ENCODE data around the gene KIAA1671. TPM values are rescaled to one million over a fixed set of nuclear protein-coding genes. Genes with fewer than 3 reads are reported as not detected.

The KIAA1671 gene
- total RNA-seq, 6 donors from 2014 or later: 30.9 to 57.7 (median 42.1) TPM

GRCh38 chr22:24982301-24983056 is 30.0 kb downstream of the KIAA1671 start:
- no peak for ATAC-seq (ENCODE audit: low FRiP score in 2 of 2)
- no peaks in the 10 kb centered on the region for H3K27me3 ChIP-seq
- TF ChIP-seq EP300 (IDR thresholded peaks at IDR 0.05) (no peak), POLR2AphosphoS5 (IDR thresholded peaks at IDR 0.05) (no peak), POLR2A (IDR thresholded peaks at IDR 0.05) (no peak), CTCF (IDR thresholded peaks at IDR 0.05) (no peak)
- 75 to 88% methylated on average over 5 to 7 of the region's 8 CpGs for WGBS, 2 donors
- no peak for DNase-seq
- H3K9me3 ChIP-seq: no peaks in the 10 kb centered on the region
- no peaks in the 10 kb centered on the region for H3K36me3 ChIP-seq
- peak overlapping the region; percentile 64 to 83 (median 71) for H3K27ac ChIP-seq
- no peak overlapping the region for H3K4me3 ChIP-seq
- H3K4me1 ChIP-seq: peaks cover 39 to 43% (median 41%) of the 10 kb centered on the region in 4 donors

GRCh38 chr22:24983151-24983550 is 30.6 kb downstream of the KIAA1671 start:
- Histone ChIP-seq H3K27ac (peak overlapping the region; percentile 64 to 83 (median 71)), H3K27me3 (no peaks in the 10 kb centered on the region), H3K36me3 (no peaks in the 10 kb centered on the region), H3K4me1 (peaks cover 32 to 38% (median 37%) of the 10 kb centered on the region in 4 donors), H3K9me3 (no peaks in the 10 kb centered on the region), H3K4me3 (no peak overlapping the region)
- TF ChIP-seq CTCF (IDR thresholded peaks at IDR 0.05) (no peak), EP300 (IDR thresholded peaks at IDR 0.05) (peak in 1 of 4 donors; percentile 19)
- ATAC-seq (ENCODE audit: low FRiP score in 2 of 2) (no peak), DNase-seq (no peak)
- 74 to 76% methylated on average over 5 of the region's 5 CpGs for WGBS, 2 donors

- 70 to 87% methylated on average over 1 of the region's 1 CpG for WGBS, 2 donors
- peak overlapping the region; percentile 53 to 83 (median 70) for H3K27ac ChIP-seq
Observed at GRCh38 chr22:24984122-24984521, 31.6 kb downstream of the KIAA1671 start.

GRCh38 chr22:24985826-24986214 is 33.3 kb downstream of the KIAA1671 start:
- Histone ChIP-seq H3K4me3 (no peak overlapping the region), H3K36me3 (no peaks in the 10 kb centered on the region), H3K27ac (peak overlapping the region; percentile 79 to 85 (median 81)), H3K9me3 (no peaks in the 10 kb centered on the region), H3K27me3 (no peaks in the 10 kb centered on the region), H3K4me1 (peaks cover 42 to 54% (median 48%) of the 10 kb centered on the region in 4 donors)
- no peak for DNase-seq
- 26 to 35% methylated on average over 9 of the region's 9 CpGs for WGBS, 2 donors
- peak; percentile 39 to 60 for ATAC-seq (ENCODE audit: low FRiP score in 2 of 2)
- TF ChIP-seq POLR2AphosphoS5 (IDR thresholded peaks at IDR 0.05) (peak; percentile 68 to 78), POLR2A (IDR thresholded peaks at IDR 0.05) (peak in 1 of 4 donors; percentile 23), EP300 (IDR thresholded peaks at IDR 0.05) (peak in 2 of 4 donors; percentile 78 to 87), CTCF (IDR thresholded peaks at IDR 0.05) (no peak)

More at GRCh38 chr22:24984122-24984521, 31.6 kb downstream of the KIAA1671 start:
- H3K27me3 ChIP-seq: no peaks in the 10 kb centered on the region
- ATAC-seq (ENCODE audit: low FRiP score in 2 of 2) (no peak), DNase-seq (no peak)
- H3K9me3 ChIP-seq: no peaks in the 10 kb centered on the region
- peaks cover 32 to 38% (median 36%) of the 10 kb centered on the region in 4 donors for H3K4me1 ChIP-seq
- no peaks in the 10 kb centered on the region for H3K36me3 ChIP-seq
- no peak overlapping the region for H3K4me3 ChIP-seq
- TF ChIP-seq POLR2AphosphoS5 (IDR thresholded peaks at IDR 0.05) (no peak), POLR2A (IDR thresholded peaks at IDR 0.05) (no peak), CTCF (IDR thresholded peaks at IDR 0.05) (no peak), EP300 (IDR thresholded peaks at IDR 0.05) (no peak)
